SU-DHL-6 (cell line): Measurements from ENCODE around the gene SPP2.

Experiments
- H2AFZ ChIP-seq: fragments of 200-600 bp; sonication (generic); 2 replicates; pipeline ENCODE4 v1.6.1; 2014; ENCODE audit warnings: low read depth, mild to moderate bottlenecking, moderate library complexity, mixed read lengths, antibody characterized with exemption, low read length; ENCODE audit not compliant: severe bottlenecking
- H3F3A ChIP-seq: fragments of 200-600 bp; shearing (Covaris generic); 2 replicates; pipeline ENCODE4 v1.6.0; 2016; ENCODE audit warnings: antibody characterized with exemption, mild to moderate bottlenecking; ENCODE audit not compliant: insufficient read depth
- H3K27ac ChIP-seq: fragments of 200-600 bp; sonication (generic); 2 replicates; pipeline ENCODE4 v1.5.1; 2016; ENCODE audit warnings: low read depth, mild to moderate bottlenecking, low read length, moderate library complexity, mixed read lengths
- H3K27me3 ChIP-seq: fragments of 200-600 bp; sonication (generic), shearing (Covaris generic); 2 replicates; pipeline ENCODE4 v1.6.0; 2014; ENCODE audit warnings: mild to moderate bottlenecking, low read length
- H3K36me3 ChIP-seq: fragments of 200-600 bp; sonication (generic); 2 replicates; pipeline ENCODE4 v1.6.1; 2014; ENCODE audit warnings: mild to moderate bottlenecking, low read length, mixed read lengths
- H3K4me2 ChIP-seq: fragments of 300-600, 200-600 bp; shearing (Covaris generic), sonication (generic); 2 replicates; pipeline ENCODE4 v1.6.0; 2014; ENCODE audit warnings: low read length, low read depth, mild to moderate bottlenecking; ENCODE audit not compliant: poor library complexity, severe bottlenecking
- H3K4me3 ChIP-seq: fragments of 200-600 bp; sonication (generic); 2 replicates; pipeline ENCODE4 v1.5.1; 2014; ENCODE audit warnings: antibody characterized with exemption, low read length, mild to moderate bottlenecking, mixed read lengths; ENCODE audit not compliant: insufficient read depth, poor library complexity, severe bottlenecking
- H3K79me2 ChIP-seq: fragments of 200-600 bp; sonication (generic); 2 replicates; pipeline ENCODE4 v1.6.1; 2014; ENCODE audit warnings: mild to moderate bottlenecking, low read length, moderate library complexity; ENCODE audit not compliant: insufficient read depth
- H3K9ac ChIP-seq: fragments of 200-600 bp; sonication (generic); 2 replicates; pipeline ENCODE4 v1.7.0; 2014; ENCODE audit warnings: mild to moderate bottlenecking, low read length
- H3K9me2 ChIP-seq: fragments of 200-600 bp; sonication (generic); replicated peaks from 2 replicates; pipeline ENCODE4 v1.6.1; 2014; ENCODE audit warnings: low read length; ENCODE audit not compliant: insufficient read depth
- H3K9me3 ChIP-seq: fragments of 200-600 bp; sonication (generic); 2 replicates; pipeline ENCODE4 v1.6.1; 2014; ENCODE audit warnings: low read length, mixed read lengths; ENCODE audit not compliant: insufficient read depth
- H4K20me1 ChIP-seq: fragments of 200-600 bp; sonication (generic); 2 replicates; pipeline ENCODE4 v1.6.1; 2014; ENCODE audit warnings: low read depth, mild to moderate bottlenecking, antibody characterized with exemption, low read length, moderate library complexity, mixed read lengths
- EZH2phosphoT487 ChIP-seq: fragments of 200-600 bp; sonication (generic), shearing (Covaris generic); conservative IDR thresholded peaks from 2 replicates; pipeline ENCODE4 v1.6.1; 2018; ENCODE audit warnings: mild to moderate bottlenecking, antibody characterized with exemption, low read length, moderate library complexity, mixed read lengths
- TF ChIP-seq, protein P1 (sequence below): fragments of 200-600 bp; sonication (generic); IDR thresholded peaks from one replicate; pipeline ENCODE4 v1.5.1; 2017; ENCODE audit warnings: antibody characterized with exemption, mild to moderate bottlenecking, low read length, moderate library complexity; ENCODE audit not compliant: insufficient read depth, poor library complexity, severe bottlenecking

SPP2 gene

GRCh38 chr2:234027641-234028040 lies 22.9 kb upstream of the SPP2 start:
- Histone ChIP-seq H3K9me3 (no peaks in the 10 kb centered on the region), H3K27ac (no peak overlapping the region), H2AFZ (no peak overlapping the region), H3K9ac (no peak overlapping the region), H3F3A (no peaks in the 10 kb centered on the region), H4K20me1 (no peaks in the 10 kb centered on the region), H3K9me2 (no peaks in the 10 kb centered on the region; the same call in 1 of the 2 replicates), H3K36me3 (no peaks in the 10 kb centered on the region), H3K79me2 (no peaks in the 10 kb centered on the region), H3K27me3 (no peaks in the 10 kb centered on the region), H3K4me3 (no peak overlapping the region), H3K4me2 (no peak overlapping the region)
- TF ChIP-seq, protein P1, sequence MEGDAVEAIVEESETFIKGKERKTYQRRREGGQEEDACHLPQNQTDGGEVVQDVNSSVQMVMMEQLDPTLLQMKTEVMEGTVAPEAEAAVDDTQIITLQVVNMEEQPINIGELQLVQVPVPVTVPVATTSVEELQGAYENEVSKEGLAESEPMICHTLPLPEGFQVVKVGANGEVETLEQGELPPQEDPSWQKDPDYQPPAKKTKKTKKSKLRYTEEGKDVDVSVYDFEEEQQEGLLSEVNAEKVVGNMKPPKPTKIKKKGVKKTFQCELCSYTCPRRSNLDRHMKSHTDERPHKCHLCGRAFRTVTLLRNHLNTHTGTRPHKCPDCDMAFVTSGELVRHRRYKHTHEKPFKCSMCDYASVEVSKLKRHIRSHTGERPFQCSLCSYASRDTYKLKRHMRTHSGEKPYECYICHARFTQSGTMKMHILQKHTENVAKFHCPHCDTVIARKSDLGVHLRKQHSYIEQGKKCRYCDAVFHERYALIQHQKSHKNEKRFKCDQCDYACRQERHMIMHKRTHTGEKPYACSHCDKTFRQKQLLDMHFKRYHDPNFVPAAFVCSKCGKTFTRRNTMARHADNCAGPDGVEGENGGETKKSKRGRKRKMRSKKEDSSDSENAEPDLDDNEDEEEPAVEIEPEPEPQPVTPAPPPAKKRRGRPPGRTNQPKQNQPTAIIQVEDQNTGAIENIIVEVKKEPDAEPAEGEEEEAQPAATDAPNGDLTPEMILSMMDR, result no peak
- TF ChIP-seq EZH2phosphoT487, result no peak

GRCh38 chr2:234029150-234029733 lies 21.3 kb upstream of the SPP2 start:
- H2AFZ ChIP-seq, result no peak overlapping the region
- H3K36me3 ChIP-seq, result no peaks in the 10 kb centered on the region
- TF ChIP-seq, protein P1, result no peak
- no peak for TF ChIP-seq EZH2phosphoT487
- H3K9me2 ChIP-seq, result no peaks in the 10 kb centered on the region; the same call in 1 of the 2 replicates
- H3K9ac ChIP-seq, result no peak overlapping the region
- H3K9me3 ChIP-seq, result no peaks in the 10 kb centered on the region
- no peak overlapping the region for H3K4me3 ChIP-seq
- H3K4me2 ChIP-seq, result no peak overlapping the region
- no peaks in the 10 kb centered on the region for H3F3A ChIP-seq
- H3K79me2 ChIP-seq, result no peaks in the 10 kb centered on the region
- no peaks in the 10 kb centered on the region for H3K27me3 ChIP-seq
- no peaks in the 10 kb centered on the region for H4K20me1 ChIP-seq
- no peak overlapping the region for H3K27ac ChIP-seq

DNA sequence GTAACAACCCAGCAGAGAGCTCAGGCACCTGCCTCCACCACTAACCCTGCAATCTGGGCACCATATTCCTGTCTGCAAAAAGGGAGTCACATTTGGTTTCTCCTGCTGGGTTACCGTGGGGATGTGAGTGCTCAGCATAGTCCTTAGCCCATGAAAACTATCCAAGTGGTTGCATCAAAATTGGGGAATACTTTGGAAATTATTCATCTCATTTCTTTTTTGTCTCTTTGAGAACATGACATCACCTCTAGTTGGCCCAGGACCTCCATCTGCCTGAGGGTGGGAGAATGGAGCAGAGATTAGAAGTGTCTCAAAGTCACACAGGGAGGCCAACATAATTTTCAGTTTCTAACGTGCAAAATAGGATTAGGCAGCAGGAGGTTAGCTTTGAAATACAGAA lies 19.3 kb upstream of the SPP2 start:
- Histone ChIP-seq H3K27ac (no peak overlapping the region), H3K9me2 (no peaks in the 10 kb centered on the region; the same call in 1 of the 2 replicates), H3K9ac (no peak overlapping the region), H3K27me3 (no peaks in the 10 kb centered on the region), H4K20me1 (no peaks in the 10 kb centered on the region), H3K9me3 (no peaks in the 10 kb centered on the region), H3K36me3 (no peaks in the 10 kb centered on the region), H3K79me2 (no peaks in the 10 kb centered on the region), H3K4me2 (no peak overlapping the region), H2AFZ (no peak overlapping the region), H3F3A (no peaks in the 10 kb centered on the region), H3K4me3 (no peak overlapping the region)
- TF ChIP-seq, protein P1, result no peak
- TF ChIP-seq EZH2phosphoT487, result no peak
